ENCODE results near the gene PRR5L.
A peak's percentile ranks its signal among the peaks of the same experiment; 100 is the strongest.

The PRR5L gene

GRCh38 chr11:36282926-36283325, 13.2 kb upstream of the PRR5L start:
- TF ChIP-seq POLR2AphosphoS5 (IDR thresholded peaks at IDR 0.05; ENCODE audit: low read depth, low read length) (no peak), POLR2A (IDR thresholded peaks at IDR 0.05; ENCODE audit: low read depth, low read length) (no peak), TAF1 (IDR thresholded peaks at IDR 0.05; ENCODE audit: borderline replicate concordance, low read depth, low read length) (no peak)
- peak; percentile 60 for FAIRE-seq

DNA sequence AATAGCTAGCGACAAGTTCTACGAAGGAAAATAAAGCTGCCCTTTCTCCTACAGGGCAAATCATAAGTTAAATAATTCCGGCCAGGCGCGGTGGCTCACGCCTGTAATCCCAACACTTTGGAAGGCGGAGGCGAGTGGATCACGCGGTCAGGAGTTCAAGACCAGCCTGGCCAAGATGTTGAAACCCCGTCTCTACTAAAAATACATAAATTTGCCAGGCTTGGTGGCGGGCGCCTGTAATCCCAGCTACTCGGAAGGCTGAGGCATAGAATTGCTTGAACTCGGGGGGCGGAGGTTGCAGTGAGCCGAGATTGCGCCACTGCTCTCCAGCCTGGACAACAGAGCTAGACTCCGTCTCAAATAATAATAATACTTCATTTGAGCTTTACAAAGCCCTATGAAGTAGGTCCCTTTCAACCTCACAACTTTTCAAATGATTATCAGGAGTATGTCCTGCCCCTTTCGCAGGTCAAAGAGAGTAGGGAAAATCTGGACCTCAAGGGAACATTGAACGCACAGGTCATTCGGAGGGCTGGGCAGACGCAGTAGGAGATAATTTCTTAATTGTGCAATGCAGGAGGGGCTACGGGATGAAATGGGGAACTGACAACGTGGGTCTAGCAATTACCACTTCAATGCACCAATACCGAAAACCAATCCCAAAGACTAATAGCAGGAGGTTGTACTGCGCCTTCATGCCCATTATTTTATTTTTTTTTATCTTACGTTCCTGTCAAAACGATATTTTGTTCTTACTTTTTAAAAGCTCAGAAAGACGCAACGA, 7.5 kb upstream of the PRR5L start:
- DNase-seq (ENCODE audit: insufficient read length), result no peak
- no peak for TF ChIP-seq POLR2A (IDR thresholded peaks at IDR 0.05; ENCODE audit: low read depth, low read length)
- no peak for TF ChIP-seq POLR2AphosphoS5 (IDR thresholded peaks at IDR 0.05; ENCODE audit: low read depth, low read length)
- TF ChIP-seq TAF1 (IDR thresholded peaks at IDR 0.05; ENCODE audit: borderline replicate concordance, low read depth, low read length), result no peak
- no peak for FAIRE-seq

More at GRCh38 chr11:36282926-36283325, 13.2 kb upstream of the PRR5L start:
- no peak for DNase-seq (ENCODE audit: insufficient read length)

DNA sequence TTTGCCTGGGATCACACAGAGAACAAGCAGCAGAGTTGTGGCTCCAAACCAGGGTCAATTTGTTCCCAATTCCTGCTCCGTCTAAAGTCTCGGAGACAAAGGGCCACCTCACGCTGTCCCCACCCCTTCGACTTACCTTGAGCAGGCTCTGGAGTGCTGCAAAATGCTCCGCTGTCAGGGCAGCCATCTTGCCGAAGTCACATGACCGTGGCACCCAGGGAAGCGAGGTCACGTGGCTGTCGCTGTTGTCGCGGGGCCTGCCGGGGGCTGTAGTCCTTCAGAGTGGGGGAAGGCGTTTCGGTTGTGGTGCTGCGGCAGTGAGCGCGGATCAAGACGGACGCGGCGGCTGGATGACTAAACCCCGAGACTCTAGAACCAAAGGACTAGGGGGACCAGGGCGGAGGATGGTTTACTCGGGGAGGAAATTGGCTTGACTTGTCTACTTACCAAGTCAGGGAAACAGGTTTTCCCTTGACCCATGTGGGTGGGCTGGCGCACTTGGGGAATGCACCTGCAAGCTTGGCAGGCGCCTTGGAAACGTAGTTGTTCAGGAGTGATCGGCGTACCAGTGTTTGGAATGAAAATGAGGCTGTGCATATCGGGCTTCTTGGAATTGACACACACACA, 6.7 kb upstream of the PRR5L start, which contains the start of gene COMMD9:
Gene COMMD9, minus strand, starts transcription at position 199 of the 627 bp plus-strand sequence. Its CDS starts 12 bp downstream, at position 187.
- DNase-seq (ENCODE audit: insufficient read length), result peak; percentile 81
- peak; percentile 100 for FAIRE-seq
- peak; percentile 90 for TF ChIP-seq TAF1 (IDR thresholded peaks at IDR 0.05; ENCODE audit: borderline replicate concordance, low read depth, low read length)
- TF ChIP-seq POLR2AphosphoS5 (IDR thresholded peaks at IDR 0.05; ENCODE audit: low read depth, low read length), result peak; percentile 77
- peak; percentile 82 for TF ChIP-seq POLR2A (IDR thresholded peaks at IDR 0.05; ENCODE audit: low read depth, low read length)

DNA sequence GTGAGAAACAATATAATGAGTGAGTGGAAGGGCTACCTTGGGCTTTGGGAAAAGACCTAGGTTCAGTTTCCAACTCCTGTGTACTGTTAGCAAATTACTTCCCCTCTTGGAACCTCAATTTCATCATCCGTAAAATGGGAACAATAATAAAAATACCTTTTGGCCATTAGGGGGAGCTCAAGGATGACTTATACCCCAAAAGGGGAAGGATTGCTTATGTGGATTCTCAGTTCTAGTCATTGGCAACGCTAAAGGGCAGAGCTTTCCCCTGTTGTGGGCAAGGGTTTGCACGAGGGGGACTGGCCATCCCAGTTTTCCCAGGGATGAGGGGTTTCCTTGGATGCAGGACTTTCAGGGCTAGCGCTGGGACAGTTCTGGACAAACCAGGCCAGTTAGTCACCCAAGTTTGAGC, 3.8 kb upstream of the PRR5L start:
- peak; percentile 35 for DNase-seq (ENCODE audit: insufficient read length)
- no peak for TF ChIP-seq POLR2AphosphoS5 (IDR thresholded peaks at IDR 0.05; ENCODE audit: low read depth, low read length)
- no peak for TF ChIP-seq POLR2A (IDR thresholded peaks at IDR 0.05; ENCODE audit: low read depth, low read length)
- TF ChIP-seq TAF1 (IDR thresholded peaks at IDR 0.05; ENCODE audit: borderline replicate concordance, low read depth, low read length), result no peak
- FAIRE-seq, result peak; percentile 90

GRCh38 chr11:36296884-36297543, 926 bp downstream of the PRR5L start:
- TF ChIP-seq POLR2A (IDR thresholded peaks at IDR 0.05; ENCODE audit: low read depth, low read length) (no peak), POLR2AphosphoS5 (IDR thresholded peaks at IDR 0.05; ENCODE audit: low read depth, low read length) (no peak), TAF1 (IDR thresholded peaks at IDR 0.05; ENCODE audit: borderline replicate concordance, low read depth, low read length) (no peak)
- no peak for DNase-seq (ENCODE audit: insufficient read length)
- no peak for FAIRE-seq

DNA sequence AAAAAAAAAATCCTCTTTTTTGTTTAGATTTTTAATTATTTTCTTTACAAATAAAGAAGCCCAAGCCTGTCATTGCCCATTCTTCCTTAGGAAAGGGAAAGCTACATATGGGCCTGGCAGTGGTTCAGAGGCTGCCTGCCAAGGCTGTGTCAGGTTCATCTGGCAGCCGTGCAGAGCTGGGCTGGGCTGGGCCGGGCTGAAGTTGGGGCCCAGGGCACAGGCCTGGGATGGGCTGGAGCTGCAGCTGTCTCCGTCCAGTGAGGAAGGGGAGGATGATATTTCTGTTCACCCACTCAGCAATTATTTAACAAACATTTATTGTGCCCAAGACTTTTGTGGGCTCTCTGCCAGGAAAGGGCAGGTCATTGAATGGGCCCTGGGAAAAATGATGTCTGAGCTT, 4.6 kb downstream of the PRR5L start:
- TF ChIP-seq TAF1 (IDR thresholded peaks at IDR 0.05; ENCODE audit: borderline replicate concordance, low read depth, low read length) (no peak), POLR2AphosphoS5 (IDR thresholded peaks at IDR 0.05; ENCODE audit: low read depth, low read length) (no peak), POLR2A (IDR thresholded peaks at IDR 0.05; ENCODE audit: low read depth, low read length) (no peak)
- DNase-seq (ENCODE audit: insufficient read length) (no peak), FAIRE-seq (no peak)

- TF ChIP-seq TAF1 (IDR thresholded peaks at IDR 0.05; ENCODE audit: borderline replicate concordance, low read depth, low read length) (no peak), POLR2A (IDR thresholded peaks at IDR 0.05; ENCODE audit: low read depth, low read length) (no peak), POLR2AphosphoS5 (IDR thresholded peaks at IDR 0.05; ENCODE audit: low read depth, low read length) (no peak)
- DNase-seq (ENCODE audit: insufficient read length) (no peak), FAIRE-seq (no peak)
Observed at GRCh38 chr11:36304351-36304750, 8.3 kb downstream of the PRR5L start.

GRCh38 chr11:36305047-36305446, 9.0 kb downstream of the PRR5L start:
- TF ChIP-seq TAF1 (IDR thresholded peaks at IDR 0.05; ENCODE audit: borderline replicate concordance, low read depth, low read length) (no peak), POLR2A (IDR thresholded peaks at IDR 0.05; ENCODE audit: low read depth, low read length) (no peak), POLR2AphosphoS5 (IDR thresholded peaks at IDR 0.05; ENCODE audit: low read depth, low read length) (no peak)
- no peak for DNase-seq (ENCODE audit: insufficient read length)
- no peak for FAIRE-seq

- DNase-seq (ENCODE audit: insufficient read length), result no peak
- no peak for FAIRE-seq
- no peak for TF ChIP-seq TAF1 (IDR thresholded peaks at IDR 0.05; ENCODE audit: borderline replicate concordance, low read depth, low read length)
- no peak for TF ChIP-seq POLR2AphosphoS5 (IDR thresholded peaks at IDR 0.05; ENCODE audit: low read depth, low read length)
- TF ChIP-seq POLR2A (IDR thresholded peaks at IDR 0.05; ENCODE audit: low read depth, low read length), result no peak
Observed at GRCh38 chr11:36306888-36307287, 10.8 kb downstream of the PRR5L start.

DNA sequence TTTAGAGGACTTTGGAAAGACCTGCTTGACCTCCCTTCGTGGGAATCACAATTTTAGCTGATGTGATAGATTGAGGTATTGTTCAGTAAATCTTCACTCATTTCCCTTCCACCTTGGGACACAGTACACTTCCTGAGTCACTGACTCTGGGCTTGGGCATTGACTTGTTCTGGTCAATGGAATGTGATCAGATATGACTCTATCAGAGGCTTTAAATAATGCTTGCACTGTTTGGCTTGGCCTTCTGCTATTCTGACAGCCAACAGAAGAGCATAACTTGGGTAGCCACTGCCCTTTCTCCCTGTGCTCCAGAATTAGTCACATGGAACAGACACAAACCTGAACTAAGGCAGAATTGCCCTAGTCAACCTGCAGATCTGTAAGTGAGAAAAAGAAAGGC, 12.5 kb downstream of the PRR5L start:
- FAIRE-seq (no peak), DNase-seq (ENCODE audit: insufficient read length) (no peak)
- TF ChIP-seq POLR2A (IDR thresholded peaks at IDR 0.05; ENCODE audit: low read depth, low read length) (no peak), TAF1 (IDR thresholded peaks at IDR 0.05; ENCODE audit: borderline replicate concordance, low read depth, low read length) (no peak), POLR2AphosphoS5 (IDR thresholded peaks at IDR 0.05; ENCODE audit: low read depth, low read length) (no peak)

- DNase-seq (ENCODE audit: insufficient read length) (no peak), FAIRE-seq (peak; percentile 93)
- TF ChIP-seq POLR2AphosphoS5 (IDR thresholded peaks at IDR 0.05; ENCODE audit: low read depth, low read length) (no peak), POLR2A (IDR thresholded peaks at IDR 0.05; ENCODE audit: low read depth, low read length) (no peak), TAF1 (IDR thresholded peaks at IDR 0.05; ENCODE audit: borderline replicate concordance, low read depth, low read length) (no peak)
Observed at GRCh38 chr11:36309779-36310178, 13.7 kb downstream of the PRR5L start.
